ENCODE results near the gene CEP68.

GRCh38 chr2:65133626-65134025 is 77.4 kb downstream of the CEP68 start:
- TF ChIP-seq POLR2AphosphoS5 (IDR thresholded peaks at IDR 0.05; ENCODE audit: low read depth, low read length) = no peak
- no peak for TF ChIP-seq POLR2A (IDR thresholded peaks at IDR 0.05; ENCODE audit: low read depth, low read length)
- TF ChIP-seq TAF1 (IDR thresholded peaks at IDR 0.05; ENCODE audit: low read depth, low read length) = no peak
- no peak for TF ChIP-seq SPI1 (IDR thresholded peaks at IDR 0.05; ENCODE audit: low read depth, low read length)
- TF ChIP-seq PAX5 (IDR thresholded peaks at IDR 0.05; ENCODE audit: insufficient read depth, low read length, severe bottlenecking) = no peak

All from GM12891 (cell line).